Nephron progenitor cell (in vitro differentiated cells): ENCODE measurements around the gene TMED8.
A peak's percentile ranks its signal among the peaks of the same experiment; 100 is the strongest.
"Not testable (repeated sequence)": the region's sequence is repeated elsewhere in the genome, so short reads cannot be mapped to it uniquely, and the experiment has no call there.

Source experiments
- DNase-seq: peaks from one replicate; pipeline ENCODE4 v3.0.0; 2021
- H3K27ac Mint-ChIP-seq: 2 replicates; pipeline ENCODE4 v1.8.0; 2021; ENCODE audit warnings: mild to moderate bottlenecking, moderate library complexity, mixed read lengths
- H3K27me3 Mint-ChIP-seq: 2 replicates; pipeline ENCODE4 v1.8.0; 2021; ENCODE audit warnings: mild to moderate bottlenecking, low read depth, mixed read lengths; ENCODE audit not compliant: poor library complexity
- H3K36me3 Mint-ChIP-seq: 2 replicates; pipeline ENCODE4 v1.8.0; 2021; ENCODE audit warnings: low read depth, mixed read lengths
- H3K4me1 Mint-ChIP-seq: 2 replicates; pipeline ENCODE4 v1.8.0; 2021; ENCODE audit warnings: mixed read lengths
- H3K4me3 Mint-ChIP-seq: 2 replicates; pipeline ENCODE4 v1.8.0; 2021; ENCODE audit warnings: mild to moderate bottlenecking, moderate library complexity, mixed read lengths
- H3K9me3 Mint-ChIP-seq: 2 replicates; pipeline ENCODE4 v1.8.0; 2021; ENCODE audit warnings: mild to moderate bottlenecking, moderate library complexity, mixed read lengths
- TF ChIP-seq, protein P1 (sequence below): fragments of 200-600 bp; sonication (generic); IDR thresholded peaks from 2 replicates; pipeline ENCODE4 v1.5.0; 2021; ENCODE audit warnings: antibody characterized with exemption

TMED8 gene

GRCh38 chr14:77323571-77323970 is 53.3 kb downstream of the TMED8 start:
- TF ChIP-seq, protein P1, sequence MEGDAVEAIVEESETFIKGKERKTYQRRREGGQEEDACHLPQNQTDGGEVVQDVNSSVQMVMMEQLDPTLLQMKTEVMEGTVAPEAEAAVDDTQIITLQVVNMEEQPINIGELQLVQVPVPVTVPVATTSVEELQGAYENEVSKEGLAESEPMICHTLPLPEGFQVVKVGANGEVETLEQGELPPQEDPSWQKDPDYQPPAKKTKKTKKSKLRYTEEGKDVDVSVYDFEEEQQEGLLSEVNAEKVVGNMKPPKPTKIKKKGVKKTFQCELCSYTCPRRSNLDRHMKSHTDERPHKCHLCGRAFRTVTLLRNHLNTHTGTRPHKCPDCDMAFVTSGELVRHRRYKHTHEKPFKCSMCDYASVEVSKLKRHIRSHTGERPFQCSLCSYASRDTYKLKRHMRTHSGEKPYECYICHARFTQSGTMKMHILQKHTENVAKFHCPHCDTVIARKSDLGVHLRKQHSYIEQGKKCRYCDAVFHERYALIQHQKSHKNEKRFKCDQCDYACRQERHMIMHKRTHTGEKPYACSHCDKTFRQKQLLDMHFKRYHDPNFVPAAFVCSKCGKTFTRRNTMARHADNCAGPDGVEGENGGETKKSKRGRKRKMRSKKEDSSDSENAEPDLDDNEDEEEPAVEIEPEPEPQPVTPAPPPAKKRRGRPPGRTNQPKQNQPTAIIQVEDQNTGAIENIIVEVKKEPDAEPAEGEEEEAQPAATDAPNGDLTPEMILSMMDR, result no peak
- no peaks in the 10 kb centered on the region for H3K36me3 Mint-ChIP-seq
- no peak for DNase-seq
- H3K27me3 Mint-ChIP-seq, result no peaks in the 10 kb centered on the region
- no peaks in the 10 kb centered on the region for H3K9me3 Mint-ChIP-seq
- no peak overlapping the region for H3K27ac Mint-ChIP-seq
- H3K4me1 Mint-ChIP-seq, result peaks cover 61% of the 10 kb centered on the region
- no peak overlapping the region for H3K4me3 Mint-ChIP-seq

DNA sequence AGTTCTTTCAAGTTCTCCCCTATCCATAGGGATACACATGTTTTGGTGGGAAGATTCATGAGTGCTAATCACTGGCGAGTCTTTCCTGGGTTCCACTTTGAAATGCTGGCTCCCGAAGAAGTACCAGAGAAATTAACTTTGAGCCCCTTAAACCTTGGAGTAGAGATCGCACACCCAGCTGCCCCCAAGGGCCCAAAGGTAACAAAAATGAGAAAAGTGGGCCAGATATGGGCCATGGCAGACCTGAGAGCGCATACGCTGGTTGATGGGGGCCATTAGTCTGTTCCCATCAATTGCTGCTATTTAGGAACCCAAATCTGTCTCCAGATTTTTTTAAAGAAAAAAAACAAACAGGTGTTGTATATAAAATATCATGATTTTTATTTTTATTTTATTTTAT is 53.9 kb downstream of the TMED8 start:
- Mint-ChIP-seq H3K36me3 (no peaks in the 10 kb centered on the region), H3K27ac (no peak overlapping the region), H3K4me3 (no peak overlapping the region), H3K27me3 (no peaks in the 10 kb centered on the region), H3K4me1 (peaks cover 67% of the 10 kb centered on the region), H3K9me3 (no peaks in the 10 kb centered on the region)
- TF ChIP-seq, protein P1, result no peak
- no peak for DNase-seq

- Mint-ChIP-seq H3K36me3 (no peaks in the 10 kb centered on the region), H3K4me1 (peaks cover 69% of the 10 kb centered on the region), H3K27ac (no peak overlapping the region), H3K9me3 (no peaks in the 10 kb centered on the region), H3K27me3 (no peaks in the 10 kb centered on the region), H3K4me3 (peak overlapping the region; percentile 96)
- no peak for DNase-seq
- TF ChIP-seq, protein P1, result no peak
These were observed 54.5 kb downstream of the TMED8 start for GRCh38 chr14:77322250-77322902.

GRCh38 chr14:77320238-77320935 is 56.5 kb downstream of the TMED8 start, which contains the start of gene POMT2:
POMT2 (minus strand) TSS chr14:77320883; CDS start chr14:77320681, 202 bp downstream.
- Mint-ChIP-seq H3K27me3 (no peaks in the 10 kb centered on the region), H3K4me3 (peak within 1 kb of the TSS; percentile 96), H3K4me1 (peaks cover 65% of the 10 kb centered on the region), H3K27ac (peak within 1 kb of the TSS; percentile 100), H3K36me3 (no peaks in the 10 kb centered on the region), H3K9me3 (no peaks in the 10 kb centered on the region)
- TF ChIP-seq, protein P1, result peak; percentile 15
- peak; percentile 97 for DNase-seq

GRCh38 chr14:77319422-77319821 is 57.5 kb downstream of the TMED8 start:
- Mint-ChIP-seq H3K9me3 (no peaks in the 10 kb centered on the region), H3K4me1 (peaks cover 71% of the 10 kb centered on the region), H3K27ac (peak overlapping the region; percentile 92), H3K4me3 (peak overlapping the region; percentile 83), H3K27me3 (no peaks in the 10 kb centered on the region), H3K36me3 (no peaks in the 10 kb centered on the region)
- TF ChIP-seq, protein P1, result no peak
- peak; percentile 32 for DNase-seq

DNA sequence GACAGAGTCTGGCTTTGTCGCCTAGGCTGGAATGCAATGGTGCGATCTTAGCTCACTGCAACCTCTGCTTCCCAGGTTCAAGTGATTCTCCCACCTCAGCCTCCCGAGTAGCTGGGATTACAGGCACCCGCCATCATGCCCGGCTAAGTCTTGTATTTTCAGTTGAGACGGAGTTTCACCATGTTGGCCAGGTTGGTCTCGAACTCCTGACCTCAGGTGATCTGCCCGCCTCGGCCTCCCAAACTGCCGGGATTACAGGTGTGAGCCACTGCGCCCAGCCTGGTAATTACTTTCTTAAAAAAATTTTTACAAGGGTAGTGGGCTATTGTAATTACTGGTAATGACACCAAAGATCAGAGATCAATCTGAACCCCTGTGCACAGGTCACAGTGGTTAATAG is 58.1 kb downstream of the TMED8 start:
- peak overlapping the region; percentile 83 for H3K4me3 Mint-ChIP-seq
- not testable (repeated sequence) for H3K9me3 Mint-ChIP-seq, DNase-seq, H3K36me3 Mint-ChIP-seq, H3K27me3 Mint-ChIP-seq
- H3K4me1 Mint-ChIP-seq, result peaks cover 71% of the 10 kb centered on the region
- H3K27ac Mint-ChIP-seq, result peak overlapping the region; percentile 92
